Stimulated activated CD4-positive, alpha-beta T cell treated with anti-CD3 and anti-CD28 coated beads, Interleukin-4, amount 100 ng/mL, for 24 hours (primary cell): ENCODE data around the gene SLX9.

Experiments
- DNase-seq: peaks from one replicate; pipeline ENCODE4 v3.0.0-alpha.2; 2020

Gene SLX9, protein sequence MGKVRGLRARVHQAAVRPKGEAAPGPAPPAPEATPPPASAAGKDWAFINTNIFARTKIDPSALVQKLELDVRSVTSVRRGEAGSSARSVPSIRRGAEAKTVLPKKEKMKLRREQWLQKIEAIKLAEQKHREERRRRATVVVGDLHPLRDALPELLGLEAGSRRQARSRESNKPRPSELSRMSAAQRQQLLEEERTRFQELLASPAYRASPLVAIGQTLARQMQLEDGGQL

DNA sequence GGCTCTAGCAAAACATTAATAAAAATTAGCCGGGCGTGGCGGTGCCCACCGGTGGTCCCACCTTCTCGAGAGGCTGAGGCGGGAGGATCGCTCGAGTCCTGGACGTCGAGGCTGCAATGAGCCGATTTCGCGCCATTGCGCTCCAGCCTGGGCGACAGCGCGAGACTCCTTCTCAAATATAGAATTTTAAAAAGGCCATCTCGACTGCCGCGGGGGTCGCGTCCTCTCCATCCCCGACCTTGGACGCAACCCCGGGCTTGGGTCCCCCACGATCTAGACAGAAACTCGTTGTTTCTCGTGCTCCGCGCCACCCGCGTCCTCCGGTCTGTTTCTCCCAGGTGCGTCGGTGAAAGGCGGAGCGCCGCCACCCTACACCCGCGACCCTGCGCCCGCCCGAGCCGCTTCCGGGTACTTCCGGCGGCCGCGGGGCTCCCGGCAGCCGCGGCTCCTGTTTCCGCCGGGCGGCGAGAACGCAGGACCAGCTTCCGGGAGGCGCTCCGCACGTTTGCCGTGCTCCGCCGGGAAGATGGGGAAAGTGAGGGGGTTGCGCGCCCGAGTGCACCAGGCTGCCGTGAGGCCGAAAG lies at the start of gene SLX9:
Gene SLX9 (plus strand): TSS at position 498 of the 584 bp plus-strand sequence. CDS start 29 bp downstream, at position 527.
- peak; percentile 81 for DNase-seq

DNA sequence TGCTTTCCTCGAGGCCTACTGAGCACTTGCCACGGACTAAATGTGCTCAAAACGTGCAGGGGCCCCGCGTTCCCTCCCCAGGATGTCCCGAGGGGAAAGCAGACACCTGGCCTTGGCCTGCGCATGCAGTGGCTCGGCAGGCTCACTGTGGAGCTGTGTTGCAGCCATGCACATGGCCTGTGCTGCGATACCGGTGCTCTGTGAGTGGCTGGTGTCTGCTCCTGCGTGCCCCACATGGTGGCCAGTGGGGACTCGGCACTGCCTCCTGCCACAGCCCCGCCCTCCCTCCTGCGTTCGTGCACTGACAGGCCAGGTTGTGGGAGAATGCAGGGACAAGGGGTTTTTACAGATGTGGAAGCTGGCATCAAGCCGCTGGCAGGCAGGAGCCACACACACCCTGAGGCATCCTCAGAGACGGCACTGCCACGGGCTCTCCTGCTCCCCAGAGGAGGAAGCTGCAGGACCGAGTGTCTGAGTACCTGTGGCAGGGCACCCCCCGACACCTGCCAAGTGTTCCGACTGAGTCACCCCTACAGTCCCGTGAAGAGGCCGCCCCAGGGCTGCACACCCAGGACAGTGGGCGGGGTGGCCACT lies 49.4 kb upstream of the SLX9 start:
- no peak for DNase-seq

DNA sequence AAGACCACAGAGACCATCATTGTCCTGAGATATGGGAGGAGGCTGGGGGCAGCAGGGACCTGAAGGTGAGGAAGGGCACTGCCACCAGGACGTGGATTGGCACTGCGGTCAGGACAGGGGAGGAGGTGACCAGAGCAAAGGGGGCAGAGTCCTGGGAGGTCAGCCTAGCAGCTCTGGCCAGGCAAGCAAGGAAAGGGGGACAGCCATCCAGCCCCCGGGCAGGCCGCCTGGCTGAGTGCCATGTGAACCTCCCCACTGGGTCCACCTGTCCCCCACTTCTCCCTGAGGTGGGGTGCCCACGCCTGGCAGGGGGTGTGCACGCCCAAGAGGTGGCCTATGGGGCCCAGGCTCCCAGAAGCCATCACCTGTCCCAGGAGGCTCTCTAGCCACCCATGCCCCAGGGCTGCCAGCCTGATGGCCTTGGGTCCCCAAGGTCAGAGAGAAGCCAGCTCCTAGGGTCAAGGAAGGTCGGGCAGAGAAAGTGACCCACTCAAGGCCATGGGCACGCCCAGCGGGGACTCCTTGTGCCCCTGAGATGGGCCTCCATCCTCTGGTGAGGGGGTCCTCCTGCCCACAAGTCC lies 48.8 kb upstream of the SLX9 start:
- DNase-seq: no peak

DNA sequence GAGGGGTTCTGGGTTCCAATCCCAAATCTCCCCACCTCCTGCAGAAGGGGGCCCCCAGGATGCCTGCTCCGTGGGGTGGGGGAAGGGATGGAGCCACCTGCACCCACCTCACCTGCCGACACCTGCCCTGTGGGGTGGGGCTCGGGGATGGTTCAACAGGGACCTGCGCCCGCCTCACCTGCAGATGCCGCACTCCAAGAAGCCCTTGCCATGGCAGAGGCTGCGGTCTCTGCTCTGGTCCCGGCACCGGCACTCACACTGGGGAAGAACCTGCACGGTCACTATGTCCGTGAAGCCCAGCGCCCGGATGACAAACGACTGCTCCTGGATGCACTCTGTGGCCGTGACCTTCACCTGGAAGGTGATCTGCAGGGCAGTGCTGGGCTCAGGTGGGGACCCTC lies 48.2 kb upstream of the SLX9 start:
- DNase-seq: no peak

DNA sequence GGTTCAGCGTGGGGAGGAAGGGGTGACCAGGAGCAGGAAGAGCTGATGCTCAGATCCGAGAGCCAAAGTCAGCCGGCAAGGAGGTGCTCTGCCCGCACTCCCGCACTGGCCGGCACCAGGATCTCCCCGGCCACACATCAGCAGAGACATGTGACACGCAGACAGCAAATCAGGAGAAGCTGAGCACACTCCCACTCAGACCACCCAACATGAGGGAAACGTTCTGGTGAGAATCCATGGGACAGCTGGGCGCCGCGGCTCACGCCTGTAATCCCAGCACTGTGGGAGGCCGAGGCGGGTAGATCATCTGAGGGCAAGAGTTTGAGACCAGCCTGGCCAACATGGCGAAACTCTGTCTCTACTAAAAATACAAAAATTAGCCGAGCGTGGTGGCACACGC lies 47.7 kb upstream of the SLX9 start:
- no peak for DNase-seq

DNA sequence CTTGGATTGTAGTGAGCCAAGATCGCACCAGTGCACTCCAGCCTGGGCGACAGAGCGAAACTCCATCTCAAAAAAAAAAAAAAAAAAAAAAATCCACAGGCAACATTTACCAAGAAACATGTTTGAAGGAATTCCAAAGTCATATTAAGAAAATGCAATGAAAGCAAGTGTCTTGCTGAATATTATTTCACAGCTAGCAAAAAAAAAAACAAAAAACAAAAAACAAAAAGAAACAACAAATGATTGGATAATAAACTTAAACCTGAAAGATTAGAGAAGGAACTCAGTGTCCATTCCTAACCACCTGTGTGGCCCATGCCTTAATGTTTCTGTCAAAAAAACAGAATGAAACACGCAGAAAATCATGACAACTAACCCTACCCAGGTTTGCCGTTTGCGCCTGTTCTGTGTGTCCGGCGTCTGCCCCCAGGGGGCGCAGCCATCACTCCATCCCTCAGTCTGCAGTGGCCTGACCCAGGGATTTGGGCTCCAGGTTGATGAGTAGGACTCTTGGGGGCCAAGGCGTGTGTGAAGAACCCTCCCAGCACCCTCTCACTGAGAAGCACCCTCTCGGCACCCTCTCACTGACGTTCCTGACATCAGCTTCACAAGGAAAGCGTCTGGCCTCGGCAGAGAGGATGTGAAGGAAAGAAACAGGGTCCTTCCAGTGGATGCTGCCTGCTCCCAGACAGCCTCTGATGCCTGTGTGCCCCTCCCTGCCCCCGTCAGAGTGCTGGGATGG lies 47.1 kb upstream of the SLX9 start:
- peak; percentile 83 for DNase-seq

DNA sequence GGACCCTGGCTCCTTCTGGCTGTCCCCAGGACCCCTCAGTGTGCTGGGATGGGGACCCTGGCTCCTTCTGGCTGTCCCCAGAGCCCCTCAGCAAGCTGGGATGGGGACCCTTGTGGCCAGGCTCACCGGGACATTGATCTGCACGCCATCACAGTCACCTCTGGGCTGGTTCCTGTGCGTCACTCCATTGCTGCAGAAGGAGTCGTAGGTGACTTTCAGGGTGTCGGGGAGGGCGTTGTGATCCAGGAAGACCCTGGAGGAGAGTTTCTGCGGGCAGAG lies 46.6 kb upstream of the SLX9 start:
- no peak for DNase-seq

DNA sequence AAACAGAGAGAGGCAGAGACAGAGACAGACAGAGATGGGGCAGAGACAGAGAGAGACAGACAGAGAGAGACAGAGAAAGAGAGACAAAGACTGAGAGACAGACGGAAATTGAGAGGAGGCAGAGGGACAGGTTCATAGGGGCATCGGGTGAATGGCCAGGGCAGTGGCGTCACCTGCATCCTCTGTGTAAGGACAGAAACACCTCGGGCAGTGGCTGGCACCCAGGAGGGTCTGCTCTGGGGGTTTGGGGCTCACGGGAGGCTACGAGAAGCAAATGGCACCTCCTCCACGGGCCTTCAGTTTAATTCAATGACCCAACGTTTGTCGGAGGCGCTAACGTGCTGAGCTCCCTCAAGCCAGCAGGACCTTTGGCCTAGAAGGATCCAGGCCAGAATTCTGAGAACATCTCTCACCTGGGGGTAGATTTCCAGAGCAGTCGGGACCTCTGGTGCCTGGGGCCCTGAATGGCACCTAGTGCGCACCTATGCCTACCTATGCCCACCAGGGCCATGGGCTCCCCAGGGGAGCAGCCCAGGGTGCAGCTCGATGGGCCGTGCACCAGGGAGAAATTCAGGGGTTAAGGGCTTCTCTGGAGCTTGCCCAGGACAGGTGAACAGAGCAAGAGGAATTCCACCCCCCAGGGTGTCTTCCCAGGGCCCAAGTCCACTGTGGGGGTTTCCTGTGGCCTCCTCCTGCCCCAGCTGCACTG lies 45.7 kb upstream of the SLX9 start:
- DNase-seq: no peak

DNA sequence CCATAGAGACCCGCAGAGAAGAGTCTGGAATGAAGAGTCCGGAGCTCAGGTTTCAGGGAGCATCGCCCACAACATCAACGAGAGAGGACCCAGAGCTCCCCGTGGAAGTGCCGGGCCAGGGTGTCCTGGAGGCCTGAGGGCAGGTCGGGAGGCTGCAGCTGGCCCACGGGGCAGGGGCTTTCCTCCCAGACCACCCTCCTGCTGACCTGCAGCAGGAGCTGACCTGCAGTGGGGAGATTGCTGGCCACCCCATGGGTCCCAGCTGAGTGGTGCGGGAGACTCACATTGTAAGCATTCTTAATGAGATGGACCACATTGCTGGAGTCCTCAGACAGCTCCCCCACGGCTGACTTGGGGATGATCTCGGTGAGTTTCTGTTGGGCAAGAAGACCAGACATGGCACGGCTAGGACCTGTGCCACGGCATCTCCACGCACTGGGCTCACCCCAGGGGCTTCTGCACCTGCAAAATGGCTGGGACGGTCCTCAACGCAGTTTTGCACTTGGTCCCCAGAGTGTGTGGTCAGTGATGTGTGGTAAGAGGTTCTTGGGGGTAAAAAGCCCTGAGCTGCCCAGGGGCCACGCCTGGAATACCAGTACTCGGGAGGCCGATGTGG lies 45.0 kb upstream of the SLX9 start:
- no peak for DNase-seq

DNA sequence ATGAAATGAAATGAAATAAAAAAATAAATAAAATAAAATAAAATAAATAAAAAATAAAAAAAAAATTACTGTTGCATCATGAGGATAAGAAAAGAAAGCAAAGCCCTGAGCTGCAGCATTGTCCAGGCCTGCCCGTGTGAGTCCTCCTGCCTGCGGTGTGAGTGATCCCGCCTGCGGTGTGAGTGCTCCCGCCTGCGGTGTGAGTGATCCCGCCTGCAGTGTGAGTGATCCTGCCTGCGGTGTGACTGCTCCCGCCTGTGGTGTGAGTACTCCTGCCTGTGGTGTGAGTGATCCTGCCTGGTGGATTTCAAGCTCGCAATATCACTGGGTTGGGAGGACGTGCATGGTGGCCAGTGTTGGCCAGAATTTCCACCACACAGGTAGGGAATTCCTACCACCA lies 44.0 kb upstream of the SLX9 start:
- no peak for DNase-seq

DNA sequence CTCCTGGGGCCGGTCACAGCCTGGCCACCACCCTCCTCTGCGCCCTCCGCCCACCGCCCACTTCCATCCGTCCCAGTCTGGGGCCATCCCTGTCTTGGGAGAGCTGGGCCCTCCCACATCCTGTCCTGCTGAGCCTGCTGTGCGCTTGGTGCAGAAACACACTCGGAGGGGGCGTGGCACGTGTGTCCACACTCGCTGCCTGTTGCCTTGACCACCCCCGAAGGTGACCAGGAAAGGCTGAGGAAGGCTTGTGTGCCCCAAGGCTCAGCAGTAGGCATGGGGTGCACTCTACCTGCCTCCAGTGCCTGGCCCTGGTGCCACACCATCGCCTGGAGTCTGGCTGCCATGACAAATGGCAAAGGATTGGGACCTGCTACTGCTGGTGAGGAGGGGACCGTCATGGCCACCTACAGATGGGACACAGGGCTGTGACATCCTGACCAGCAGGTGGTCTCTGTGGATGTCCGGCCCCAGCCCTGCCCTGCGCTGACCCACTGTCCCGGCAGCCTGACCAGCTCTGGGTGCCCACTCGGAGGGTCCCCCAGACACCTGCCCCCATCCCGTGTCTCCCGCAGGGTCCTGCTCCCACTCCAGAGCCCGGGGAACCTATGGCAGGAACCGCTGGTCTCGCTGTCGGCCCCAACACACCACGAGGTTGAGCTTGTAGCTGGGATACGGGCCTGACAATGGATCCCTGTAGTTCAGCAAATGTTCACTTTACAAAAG lies 43.1 kb upstream of the SLX9 start:
- DNase-seq: no peak

DNA sequence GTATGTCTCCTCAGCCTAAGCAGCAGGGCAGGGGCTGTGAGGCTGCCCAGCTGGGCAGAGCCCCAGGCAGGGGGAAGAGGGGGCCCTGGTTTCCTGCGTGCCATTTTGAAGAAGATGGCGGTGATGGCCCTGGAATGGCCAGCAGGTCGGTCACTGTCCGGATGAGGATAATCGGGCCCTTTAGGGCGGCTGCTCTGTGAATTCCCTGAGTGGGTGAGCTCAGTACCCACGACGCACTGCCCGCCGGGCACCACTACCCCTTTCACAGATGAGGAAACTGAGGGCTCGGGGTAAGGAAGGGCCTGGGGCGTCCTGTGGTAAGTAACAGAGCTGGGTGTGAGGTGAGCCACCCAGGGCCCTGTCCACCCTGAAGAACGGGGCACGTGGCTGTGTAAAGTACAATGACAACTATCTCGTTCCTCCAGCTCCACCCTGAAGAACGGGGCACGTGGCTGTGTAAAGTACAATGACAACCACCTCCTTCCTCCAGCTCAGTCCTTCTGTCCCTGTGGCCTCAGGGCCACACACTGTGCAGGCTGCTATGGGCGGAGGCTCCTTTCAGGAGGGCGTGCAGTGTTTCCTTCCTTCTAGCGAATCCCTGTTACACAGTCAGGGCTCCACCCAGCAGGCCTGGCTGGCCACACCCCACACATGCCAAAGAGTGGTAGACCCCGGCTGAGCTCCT lies 42.4 kb upstream of the SLX9 start:
- no peak for DNase-seq

DNA sequence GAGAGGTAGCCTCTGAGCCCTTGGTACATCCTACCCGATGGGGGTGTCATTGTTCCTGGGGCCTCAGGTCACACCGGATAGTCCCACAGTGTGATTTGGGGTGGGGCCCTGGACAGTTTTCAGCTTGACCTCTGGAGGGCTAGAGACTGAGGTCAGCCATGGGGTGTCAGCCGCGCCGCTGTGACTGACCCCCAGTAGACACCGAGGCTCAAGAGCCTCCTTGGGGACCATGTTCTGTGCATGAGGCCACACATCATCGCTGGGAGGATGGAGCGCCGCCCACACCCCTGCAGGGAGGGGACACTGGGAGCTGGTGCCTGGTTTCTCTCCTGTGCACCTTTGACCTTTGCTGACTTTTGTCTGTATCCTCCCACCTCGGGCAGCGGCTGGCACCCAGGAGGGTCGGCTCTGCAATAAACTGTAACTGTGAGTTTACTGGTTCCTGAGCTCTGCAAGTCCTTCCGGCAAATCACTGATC lies 41.8 kb upstream of the SLX9 start:
- no peak for DNase-seq

DNA sequence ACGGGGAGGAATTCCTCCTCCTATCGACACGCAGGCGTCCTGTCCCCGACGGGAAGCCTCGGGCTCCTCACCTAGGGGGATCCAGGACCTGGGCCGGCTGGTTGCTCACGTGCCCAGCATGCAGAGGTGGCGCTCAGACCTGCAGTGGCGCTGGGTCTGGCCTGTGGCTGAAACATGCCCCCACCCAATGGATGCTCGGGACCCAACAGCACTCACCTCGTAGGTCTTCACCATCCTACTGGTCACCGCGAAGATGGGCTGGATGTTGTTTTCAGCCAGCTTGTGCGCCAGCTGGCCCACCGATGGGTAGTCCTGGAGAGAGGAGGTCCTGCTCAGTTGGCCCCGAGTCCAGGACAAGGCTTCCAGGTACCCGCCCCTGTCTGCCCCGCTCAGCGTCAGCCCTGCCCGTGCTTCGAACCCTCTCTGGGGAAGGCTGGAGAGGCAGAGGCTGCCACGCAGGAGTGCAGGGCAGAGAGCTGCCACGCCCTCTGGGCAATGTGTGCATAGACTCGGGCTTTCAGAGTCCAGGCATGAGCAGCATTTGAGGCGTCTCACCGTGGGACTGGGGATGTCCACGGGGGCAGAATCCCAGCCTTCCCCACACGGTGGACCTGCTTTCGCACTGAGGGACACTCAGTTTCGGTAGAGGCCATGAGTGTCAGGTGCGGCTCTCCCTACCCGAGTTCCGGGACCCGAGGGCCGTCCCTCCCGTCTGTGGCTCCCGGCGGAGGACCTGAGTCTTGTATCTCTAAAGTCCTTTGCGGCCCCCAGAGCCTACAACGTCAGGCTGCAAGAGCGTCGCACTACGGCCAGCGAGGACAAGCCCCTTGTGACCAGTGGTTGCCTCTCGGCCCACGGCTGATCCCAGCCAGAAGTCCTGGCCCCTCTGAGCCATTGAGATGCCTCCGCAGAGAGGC lies 40.7 kb upstream of the SLX9 start:
- DNase-seq: no peak

DNA sequence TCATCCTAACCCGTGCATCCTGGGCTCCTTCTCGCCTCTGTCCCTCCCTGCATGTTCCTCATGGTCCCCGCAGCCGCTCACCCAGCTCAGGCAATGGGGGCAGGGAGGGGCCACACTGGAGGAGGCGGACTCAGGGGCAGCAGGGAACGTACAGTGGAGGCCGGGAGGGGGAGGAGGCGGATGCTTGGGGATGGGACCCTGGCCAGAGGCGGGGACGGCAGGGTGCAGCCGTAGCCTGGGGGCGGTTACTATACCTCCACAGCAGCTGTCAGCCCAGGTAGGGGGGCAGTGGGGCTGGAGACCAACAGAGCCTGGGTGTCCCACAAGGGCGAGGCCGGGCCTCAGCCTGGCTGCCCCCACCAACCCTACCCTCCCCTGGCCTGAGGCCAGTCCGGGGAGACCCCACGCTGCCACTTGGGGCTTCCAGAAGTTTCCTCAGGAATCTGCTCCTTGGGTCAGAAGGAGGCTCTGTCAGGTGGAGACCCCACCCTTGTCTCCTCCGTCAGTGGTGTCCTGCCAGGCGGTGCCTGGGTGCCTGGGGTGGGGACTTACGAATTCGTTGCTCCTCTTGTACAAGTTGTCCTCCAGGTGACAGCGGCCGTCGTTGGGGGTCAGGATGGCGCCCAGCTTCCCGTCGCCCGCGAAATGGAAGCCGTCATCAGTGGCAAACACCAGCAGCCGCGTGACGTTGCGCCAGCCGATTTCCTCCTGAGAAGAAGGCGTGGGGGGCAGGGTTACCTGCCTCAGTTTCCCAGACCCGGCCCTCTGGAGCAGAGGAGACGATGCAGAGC lies 39.9 kb upstream of the SLX9 start:
- DNase-seq: no peak

DNA sequence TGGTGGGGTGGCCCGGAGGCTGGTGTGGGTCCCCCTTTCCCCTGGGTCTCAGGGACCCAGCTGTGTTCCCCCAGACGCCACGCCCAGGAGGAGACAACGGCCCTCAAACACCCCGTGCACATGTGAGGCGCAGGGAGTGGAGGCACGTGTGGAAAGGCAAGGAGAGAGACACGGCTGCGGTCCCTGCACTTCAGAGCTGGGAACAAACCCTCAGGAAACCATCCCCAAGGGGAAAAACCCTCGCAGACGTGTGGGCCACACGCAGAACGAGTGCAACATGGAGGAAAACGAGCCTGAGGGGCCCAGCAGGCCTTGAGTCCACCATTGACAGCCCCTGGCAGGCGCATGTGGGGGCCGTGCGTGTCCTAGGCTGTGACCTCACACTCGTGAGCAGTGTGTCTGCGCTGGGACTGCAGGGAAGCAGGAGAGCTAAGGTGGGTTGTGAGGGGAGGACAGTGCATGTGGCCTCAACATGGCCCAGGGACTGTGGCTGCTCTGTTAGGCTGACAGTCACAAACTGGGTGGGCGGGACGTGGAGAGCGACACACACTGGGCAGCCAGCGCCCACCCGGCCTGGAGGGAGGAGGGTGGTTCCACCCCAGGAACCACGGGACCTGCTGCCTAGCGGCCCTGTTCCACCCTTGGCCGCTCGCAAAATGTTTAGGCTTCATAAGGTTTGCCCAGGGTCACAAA lies 39.1 kb upstream of the SLX9 start:
- no peak for DNase-seq

DNA sequence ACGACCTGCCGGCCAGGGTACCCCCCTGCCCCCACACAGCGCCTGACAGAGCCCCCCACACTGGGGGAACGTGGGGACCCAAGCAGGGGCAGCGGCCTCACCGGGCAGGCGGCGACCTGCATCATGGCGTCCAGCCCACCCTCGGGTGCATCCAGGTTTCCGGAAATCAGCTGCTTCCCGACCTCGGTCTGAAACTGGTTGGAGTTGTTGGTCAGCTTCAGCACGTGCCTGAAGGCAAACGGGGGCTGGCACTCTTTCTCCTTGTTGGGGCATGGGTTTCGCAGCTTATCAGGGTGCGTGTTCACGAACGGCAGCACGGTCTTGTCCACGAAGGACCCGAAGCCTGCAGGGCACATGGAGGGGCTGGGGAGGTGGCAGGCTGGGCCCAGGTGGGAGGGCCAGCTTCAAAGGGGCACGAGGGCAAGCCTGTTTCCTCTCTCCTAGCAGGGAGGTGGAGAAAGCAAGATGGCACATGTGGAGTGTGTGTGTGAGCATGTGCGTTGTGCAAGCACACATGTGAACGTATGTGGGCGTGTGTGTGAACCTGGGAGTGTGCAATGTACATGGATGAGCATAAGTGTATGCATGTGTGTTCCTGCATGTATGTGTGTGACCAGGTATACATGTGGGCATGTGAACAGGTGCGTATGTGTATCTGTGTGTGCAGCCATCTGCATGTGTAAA lies 38.3 kb upstream of the SLX9 start:
- no peak for DNase-seq
